ENCODE measurements around the gene ARSK. TPM values are rescaled to one million over a fixed set of nuclear protein-coding genes. Genes with fewer than 3 reads are reported as not detected.
A peak's percentile ranks its signal among the peaks of the same experiment; 100 is the strongest.

The ARSK gene
- total and polyA plus RNA-seq, 2 of the 13 experiments (the other 11 are each of a cell fraction or from before 2014, with no cell fraction given): 7.9 TPM

GRCh38 chr5:95620030-95620869 is 65.3 kb downstream of the ARSK start, which contains the start of gene GPR150 (continued):
- TF ChIP-seq ARID3A (IDR thresholded peaks at IDR 0.05; ENCODE audit: low read depth, low read length): no peak

GRCh38 chr5:95620870-95621838 is 66.3 kb downstream of the ARSK start:
- peak; percentile 85 for ATAC-seq
- ChIA-PET CTCF (ENCODE audit: low intra/inter-chr PET ratio, low total read pairs) (no interaction called here), POLR2A (no interaction called here)
- Histone ChIP-seq H3K4me2 (ENCODE audit: low read depth, low read length) (peak overlapping the region; percentile 85), H3K4me1 (ENCODE audit: insufficient read depth, low read length) (peaks cover 25% of the 10 kb centered on the region), H3K79me2 (ENCODE audit: insufficient read depth, low read length) (no peaks in the 10 kb centered on the region), H3K9ac (ENCODE audit: insufficient read depth, low read depth, low read length) (0 out of 2 replicates have a peak overlapping the region, but pooled peaks have one; percentile 23), H3K27ac (ENCODE audit: extremely low read length, insufficient read depth, low read length) (no peak overlapping the region), H2AFZ (ENCODE audit: low read length) (no peak overlapping the region), H4K20me1 (ENCODE audit: insufficient read depth, low read length) (no peaks in the 10 kb centered on the region), H3K4me3 (replicated peaks in 1 of 3; ENCODE audit: insufficient read depth in 1 of 3, low read depth in 2 of 3, low read length in 3 of 3) (peak overlapping the region; percentile 47 to 74 (median 54)), H3K36me3 (replicated peaks in 1 of 2; ENCODE audit: control insufficient read depth in 1 of 2, insufficient read depth in 2 of 2, low read length in 2 of 2) (no peaks in the 10 kb centered on the region), H3K27me3 (ENCODE audit: control insufficient read depth in 1 of 2, insufficient read depth in 2 of 2, low read length in 2 of 2) (peaks cover 7 to 59% of the 10 kb centered on the region in 2 experiments), H3K9me3 (ENCODE audit: low read length) (no peaks in the 10 kb centered on the region)
- in situ Hi-C loops (cut with HindIII; ENCODE audit: extremely low pct_ligation_motif_present, low pct_unique_long_range_greater_than_20kb): no loop called here
- intact Hi-C loops (cut with micrococcal nuclease; ENCODE audit: unreplicated experiment): no loop called here
- no peak for FAIRE-seq
- BruUV-seq (replicated peaks): no TSS peak
- WGBS (ENCODE audit: low lambda C conversion rate): 10% methylated on average over 13 of the region's 92 CpGs
- no peak for DNase-seq (ENCODE audit: low spot score)
- TF ChIP-seq ZNF639 (CRISPR knock-in tag; conservative IDR thresholded peaks at IDR 0.05): peak; percentile 27; the same call in 1 of the 2 replicates
- TF ChIP-seq ZNF816 (CRISPR knock-in tag; IDR thresholded peaks at IDR 0.05; ENCODE audit: borderline replicate concordance): no peak
- peak; percentile 15; the same call in 1 of the 2 replicates for TF ChIP-seq ARNT2 (CRISPR knock-in tag; IDR thresholded peaks at IDR 0.05; ENCODE audit: low read depth)
- no peak for TF ChIP-seq GTF2F1 (IDR thresholded peaks at IDR 0.05; ENCODE audit: low read length)
- no peak for TF ChIP-seq MED13 (CRISPR knock-in tag; IDR thresholded peaks at IDR 0.05)
- no peak for TF ChIP-seq WIZ (CRISPR knock-in tag; IDR thresholded peaks at IDR 0.05)
- peak; percentile 68; the same call in 1 of the 2 replicates for TF ChIP-seq BATF2 (CRISPR knock-in tag; IDR thresholded peaks at IDR 0.05)
- TF ChIP-seq RAD51 (IDR thresholded peaks at IDR 0.05; ENCODE audit: borderline replicate concordance): no peak
- peak; percentile 93; the same call in 1 of the 2 replicates for TF ChIP-seq ZNF446 (CRISPR knock-in tag; IDR thresholded peaks at IDR 0.05)
- peak; percentile 67 for TF ChIP-seq TFDP2 (CRISPR knock-in tag; IDR thresholded peaks at IDR 0.05)
- TF ChIP-seq SIX1 (CRISPR knock-in tag; IDR thresholded peaks at IDR 0.05; ENCODE audit: borderline replicate concordance): no peak
- TF ChIP-seq NAIF1 (CRISPR knock-in tag; IDR thresholded peaks at IDR 0.05; ENCODE audit: borderline replicate concordance): no peak
- no peak for TF ChIP-seq NFKBIZ (CRISPR knock-in tag; IDR thresholded peaks at IDR 0.05)
- no peak for TF ChIP-seq POLR2G (IDR thresholded peaks at IDR 0.05; ENCODE audit: low read depth, low read length)
- TF ChIP-seq SP2 (CRISPR knock-in tag; IDR thresholded peaks at IDR 0.05): no peak

Measured in HepG2 (cell line).